GM19438 (cell line): Measurements from ENCODE around the gene RARRES2.
"Not testable (repeated sequence)": the region's sequence is repeated elsewhere in the genome, so short reads cannot be mapped to it uniquely, and the experiment has no call there.

Source experiments
- ATAC-seq: cut with Tn5 transposase; IDR thresholded peaks from one replicate; pipeline ENCODE4 v1.9.1; 2021; ENCODE audit warnings: low read depth; ENCODE audit not compliant: unreplicated experiment

The RARRES2 gene

DNA sequence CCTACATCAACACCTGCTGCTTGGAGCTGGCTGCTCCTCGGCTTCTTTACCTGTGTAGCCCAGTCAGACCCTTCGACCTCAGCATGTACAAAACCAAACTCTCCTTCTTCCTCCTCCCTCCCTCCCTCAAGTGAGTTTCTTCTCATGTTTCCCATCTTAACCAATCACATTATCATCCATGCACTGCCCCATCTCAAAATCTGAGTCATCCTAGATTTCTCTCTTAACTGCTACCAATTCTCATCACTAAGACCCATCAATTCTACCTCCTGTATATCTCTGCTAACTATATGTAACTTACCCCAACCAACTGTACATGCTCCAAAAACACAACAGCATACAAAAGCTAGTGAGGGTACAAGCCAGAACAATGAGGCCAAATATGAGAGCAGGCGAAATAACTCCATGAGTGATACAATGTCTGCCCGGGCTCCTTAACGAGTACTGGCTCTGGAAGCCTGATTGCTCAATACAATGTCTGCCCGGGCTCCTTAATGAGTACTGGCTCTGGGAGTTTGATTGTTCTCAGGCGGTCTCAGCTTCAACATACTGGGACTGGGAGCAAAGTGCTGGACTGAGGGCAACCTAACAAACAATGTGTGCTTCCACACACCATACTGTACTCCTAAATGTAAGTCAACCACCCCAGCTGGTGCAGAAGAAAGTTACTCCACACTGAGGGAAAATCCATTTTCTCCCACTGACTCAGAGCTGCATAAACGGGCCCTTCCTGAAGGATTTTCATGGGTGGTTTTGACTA is 36.8 kb downstream of the RARRES2 start:
- ATAC-seq = not testable (repeated sequence)

DNA sequence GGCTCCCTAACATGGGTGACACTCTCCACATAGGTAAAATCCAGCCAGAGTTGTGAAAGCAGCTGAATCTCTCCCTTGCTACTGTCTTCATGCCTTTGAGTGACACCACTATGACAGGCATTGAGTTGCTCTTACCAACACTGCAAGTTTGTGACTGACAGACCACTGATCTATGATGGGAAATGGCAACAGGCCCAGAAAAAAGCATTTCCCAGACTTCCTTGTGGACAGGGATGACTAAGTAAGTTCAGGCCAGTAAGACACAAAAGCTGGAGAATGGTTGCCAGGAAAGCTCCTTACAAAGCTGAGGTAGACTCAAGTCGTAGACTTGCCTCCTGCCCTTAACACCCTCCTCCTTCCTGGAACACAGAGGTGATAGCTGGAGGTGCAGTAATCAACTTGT is 38.5 kb downstream of the RARRES2 start:
- not testable (repeated sequence) for ATAC-seq

DNA sequence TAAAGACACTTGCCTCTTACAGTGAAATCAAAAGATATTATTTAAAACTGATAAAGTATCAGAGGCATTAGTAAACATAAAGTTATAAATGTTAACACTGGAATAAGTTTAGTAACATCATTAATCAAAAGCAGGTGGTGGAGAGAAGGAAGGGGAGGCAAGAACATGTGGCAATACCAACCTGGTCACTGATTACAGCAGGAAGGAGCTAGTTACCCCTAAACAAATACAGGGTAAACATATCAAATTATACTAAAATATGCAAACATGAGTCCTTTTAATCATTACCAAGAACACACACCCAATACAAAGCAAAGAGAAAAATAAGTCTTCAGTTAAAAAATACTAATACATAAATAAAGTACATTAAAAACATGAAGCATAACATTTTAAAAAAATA is 43.5 kb downstream of the RARRES2 start:
- ATAC-seq = not testable (repeated sequence)

DNA sequence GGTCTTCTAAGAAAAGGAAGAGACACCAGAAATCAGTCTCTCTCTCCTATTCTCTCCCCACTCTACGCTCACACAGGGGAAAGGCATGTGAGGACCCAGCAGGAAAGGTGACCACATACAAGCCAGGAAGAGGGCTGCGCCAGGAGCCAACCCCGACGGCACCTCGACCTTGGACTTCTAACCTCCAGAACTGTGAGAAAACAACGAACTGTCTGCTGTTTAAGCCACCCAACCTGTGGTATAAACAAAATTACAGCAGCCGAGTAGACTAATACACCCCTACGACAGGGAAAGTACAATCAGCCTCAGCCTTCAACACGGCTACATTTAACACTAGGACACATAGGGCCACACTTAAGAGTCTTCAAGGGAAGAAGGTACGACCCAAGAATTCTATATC is 44.6 kb downstream of the RARRES2 start:
- not testable (repeated sequence) for ATAC-seq

DNA sequence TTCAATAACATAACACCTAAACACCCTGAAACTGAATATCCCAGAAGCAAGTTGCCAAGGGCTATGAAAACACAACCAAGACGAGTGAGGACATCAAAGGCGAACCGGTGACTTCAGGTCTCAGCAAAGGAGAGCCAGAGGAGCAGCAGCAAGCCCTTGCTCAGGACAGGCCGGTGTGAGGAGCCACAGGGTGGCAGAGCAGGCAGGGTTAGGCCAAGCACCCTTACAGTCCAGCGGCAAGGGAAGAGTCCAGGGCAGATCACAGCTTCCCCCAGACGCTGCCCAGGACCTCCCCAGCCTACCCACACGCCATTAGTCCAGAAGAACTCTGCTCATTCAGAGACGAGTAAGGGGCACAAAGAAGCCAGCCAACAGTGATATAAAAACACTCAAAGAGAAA is 45.8 kb downstream of the RARRES2 start:
- not testable (repeated sequence) for ATAC-seq

DNA sequence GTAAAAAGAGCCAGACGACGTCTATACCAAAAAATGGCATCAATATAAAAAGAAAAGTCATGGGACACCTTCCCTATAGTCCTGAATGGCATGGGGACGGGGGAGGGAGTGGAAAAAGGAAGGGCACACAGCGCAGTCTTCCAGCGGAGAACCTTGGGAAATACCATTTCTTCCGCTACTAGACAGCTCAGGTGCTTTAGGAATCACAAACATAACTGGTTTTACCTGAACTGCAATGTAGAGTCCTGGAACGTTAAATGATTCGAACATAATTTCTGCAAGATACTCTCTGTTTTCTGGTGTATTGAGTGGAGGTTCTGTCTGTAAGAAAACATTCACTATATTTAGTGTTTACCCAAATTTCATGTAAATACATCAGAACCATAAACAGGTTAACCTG is 46.4 kb downstream of the RARRES2 start:
- not testable (repeated sequence) for ATAC-seq

DNA sequence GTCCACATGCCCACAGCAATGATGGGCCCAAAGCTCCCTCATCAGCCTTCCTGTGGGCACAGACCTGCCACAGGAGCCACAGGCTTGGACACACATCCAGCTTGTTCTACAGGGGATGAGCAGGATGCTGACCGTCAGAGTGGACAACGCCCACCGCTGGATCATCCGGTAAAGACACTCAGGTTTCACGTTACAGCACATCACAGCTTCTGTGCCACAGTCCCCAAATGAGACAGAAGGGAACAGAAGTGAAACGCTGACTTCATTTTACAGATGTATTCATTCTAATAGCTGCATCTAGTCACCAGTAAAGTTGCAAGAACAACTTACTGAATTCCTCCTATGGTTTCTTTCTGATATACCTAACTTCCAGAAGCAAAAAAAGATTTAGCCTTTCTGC is 51.1 kb downstream of the RARRES2 start:
- not testable (repeated sequence) for ATAC-seq

DNA sequence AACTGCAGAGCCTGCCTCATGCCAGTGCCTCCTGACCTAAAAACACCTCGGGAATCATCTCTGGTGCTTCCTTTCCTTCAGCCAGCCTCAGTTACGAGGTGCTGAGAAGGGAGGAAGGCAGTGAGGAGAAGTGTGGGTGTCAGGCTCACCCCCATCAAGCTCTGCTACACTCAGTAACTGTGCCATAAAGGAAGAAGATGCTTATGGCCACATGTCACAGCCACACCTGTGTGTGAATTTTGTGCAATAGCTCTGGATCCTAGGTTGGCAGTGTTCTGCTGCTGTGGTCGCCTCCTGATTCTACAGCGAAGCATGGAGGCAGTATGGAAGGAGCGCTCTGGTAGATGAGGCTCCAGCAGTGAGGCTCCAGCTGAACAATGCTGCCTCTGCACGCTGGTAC is 52.6 kb downstream of the RARRES2 start:
- not testable (repeated sequence) for ATAC-seq
